ENCODE results near the gene CALR. TPM values are rescaled to one million over a fixed set of nuclear protein-coding genes. Genes with fewer than 3 reads are reported as not detected.
"Not testable (repeated sequence)": the region's sequence is repeated elsewhere in the genome, so short reads cannot be mapped to it uniquely, and the experiment has no call there.

CALR gene
- polyA plus RNA-seq, 1 of the 3 experiments (the other 2 are of a cell fraction) = 1,334 TPM

- H3K27me3 ChIP-seq (ENCODE audit: insufficient read depth) = no peaks in the 10 kb centered on the region
- no peak overlapping the region for H3K9ac ChIP-seq
- CTCF ChIA-PET = interaction anchor here (0.6 to 24.6 kb wide), 14 partner anchors 9 to 177 kb away, joined by 3 to 603 read pairs (median 4); partner anchors contain the start of genes DAND5, IER2 and STX10
- DNase-seq = peak; percentile 87
- no peaks in the 10 kb centered on the region for H3K9me2 ChIP-seq
- POLR2A ChIA-PET = interaction anchor here (1.0 to 2.5 kb wide), 8 partner anchors 10 to 188 kb away, joined by 3 to 17 read pairs (median 5); partner anchors contain the start of gene CALR
- no peak overlapping the region for H3K4me3 ChIP-seq (ENCODE audit: low read depth in 2 of 2, low read length in 1 of 2)
- peaks cover 3% of the 10 kb centered on the region for H3F3A ChIP-seq (replicated peaks; ENCODE audit: insufficient read depth)
- H3K9me3 ChIP-seq = no peaks in the 10 kb centered on the region
- no peaks in the 10 kb centered on the region for H3K79me2 ChIP-seq (ENCODE audit: insufficient read depth)
- H3K4me2 ChIP-seq = no peak overlapping the region
- peaks cover 0 to 21% of the 10 kb centered on the region in 2 experiments; a peak in 1 of 4 replicates for H3K4me1 ChIP-seq (ENCODE audit: control insufficient read depth in 1 of 2, insufficient read depth in 2 of 2, low read depth in 1 of 2, low read length in 1 of 2)
- H3K27ac ChIP-seq (ENCODE audit: low read depth in 2 of 2, low read length in 1 of 2) = peak overlapping the region in 1 of 2 experiments; percentile 92; a peak in 2 of 4 replicates
- TF ChIP-seq RCOR1 (IDR thresholded peaks at IDR 0.05; ENCODE audit: low read length) (peak; percentile 73), ELF1 (IDR thresholded peaks at IDR 0.05) (no peak), GATA2 (CRISPR knock-in tag; IDR thresholded peaks at IDR 0.05) (no peak), POLR2AphosphoS5 (IDR thresholded peaks at IDR 0.05; ENCODE audit: low read depth, low read length) (no peak), EP300 (IDR thresholded peaks at IDR 0.05; ENCODE audit: borderline replicate concordance in 1 of 2, low read depth in 1 of 2, low read length in 1 of 2) (peak in 1 of 2 experiments; percentile 89; a peak in 2 of 4 replicates), CHD2 (IDR thresholded peaks at IDR 0.05; ENCODE audit: low read length, partially characterized antibody) (peak; percentile 94), USF1 (IDR thresholded peaks at IDR 0.05; ENCODE audit: borderline replicate concordance, low read depth) (no peak), MXI1 (IDR thresholded peaks at IDR 0.05; ENCODE audit: low read depth, low read length) (peak; percentile 46; the same call in 1 of the 2 replicates), REST (IDR thresholded peaks at IDR 0.05; ENCODE audit: low read depth, low read length) (no peak), FOSL2 (IDR thresholded peaks at IDR 0.05; ENCODE audit: borderline replicate concordance, low read depth) (no peak), RFX5 (IDR thresholded peaks at IDR 0.05; ENCODE audit: low read length) (0 out of 2 replicates have a peak, but pooled peaks have one; percentile 29), FOXJ3 (CRISPR knock-in tag; IDR thresholded peaks at IDR 0.05) (no peak), SIN3A (IDR thresholded peaks at IDR 0.05; ENCODE audit: borderline replicate concordance, low read depth, low read length) (no peak)
- TF ChIP-seq, protein P1, sequence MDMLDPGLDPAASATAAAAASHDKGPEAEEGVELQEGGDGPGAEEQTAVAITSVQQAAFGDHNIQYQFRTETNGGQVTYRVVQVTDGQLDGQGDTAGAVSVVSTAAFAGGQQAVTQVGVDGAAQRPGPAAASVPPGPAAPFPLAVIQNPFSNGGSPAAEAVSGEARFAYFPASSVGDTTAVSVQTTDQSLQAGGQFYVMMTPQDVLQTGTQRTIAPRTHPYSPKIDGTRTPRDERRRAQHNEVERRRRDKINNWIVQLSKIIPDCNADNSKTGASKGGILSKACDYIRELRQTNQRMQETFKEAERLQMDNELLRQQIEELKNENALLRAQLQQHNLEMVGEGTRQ (IDR thresholded peaks at IDR 0.05; ENCODE audit: borderline replicate concordance, low read depth, low read length) = no peak
- TF ChIP-seq, protein P2, sequence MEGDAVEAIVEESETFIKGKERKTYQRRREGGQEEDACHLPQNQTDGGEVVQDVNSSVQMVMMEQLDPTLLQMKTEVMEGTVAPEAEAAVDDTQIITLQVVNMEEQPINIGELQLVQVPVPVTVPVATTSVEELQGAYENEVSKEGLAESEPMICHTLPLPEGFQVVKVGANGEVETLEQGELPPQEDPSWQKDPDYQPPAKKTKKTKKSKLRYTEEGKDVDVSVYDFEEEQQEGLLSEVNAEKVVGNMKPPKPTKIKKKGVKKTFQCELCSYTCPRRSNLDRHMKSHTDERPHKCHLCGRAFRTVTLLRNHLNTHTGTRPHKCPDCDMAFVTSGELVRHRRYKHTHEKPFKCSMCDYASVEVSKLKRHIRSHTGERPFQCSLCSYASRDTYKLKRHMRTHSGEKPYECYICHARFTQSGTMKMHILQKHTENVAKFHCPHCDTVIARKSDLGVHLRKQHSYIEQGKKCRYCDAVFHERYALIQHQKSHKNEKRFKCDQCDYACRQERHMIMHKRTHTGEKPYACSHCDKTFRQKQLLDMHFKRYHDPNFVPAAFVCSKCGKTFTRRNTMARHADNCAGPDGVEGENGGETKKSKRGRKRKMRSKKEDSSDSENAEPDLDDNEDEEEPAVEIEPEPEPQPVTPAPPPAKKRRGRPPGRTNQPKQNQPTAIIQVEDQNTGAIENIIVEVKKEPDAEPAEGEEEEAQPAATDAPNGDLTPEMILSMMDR (IDR thresholded peaks at IDR 0.05) = no peak
- 20% methylated on average over 1 of the region's 17 CpGs for WGBS (ENCODE audit: low lambda C conversion rate)
- H2AFZ ChIP-seq (ENCODE audit: low read depth) = no peak overlapping the region
- H3K36me3 ChIP-seq (replicated peaks in 1 of 2; ENCODE audit: control insufficient read depth in 1 of 2, insufficient read depth in 2 of 2, low read length in 1 of 2) = no peaks in the 10 kb centered on the region
- H4K20me1 ChIP-seq (ENCODE audit: insufficient read depth) = no peaks in the 10 kb centered on the region
Measured at GRCh38 chr19:12975221-12975741, 36.9 kb downstream of the CALR start.

DNA sequence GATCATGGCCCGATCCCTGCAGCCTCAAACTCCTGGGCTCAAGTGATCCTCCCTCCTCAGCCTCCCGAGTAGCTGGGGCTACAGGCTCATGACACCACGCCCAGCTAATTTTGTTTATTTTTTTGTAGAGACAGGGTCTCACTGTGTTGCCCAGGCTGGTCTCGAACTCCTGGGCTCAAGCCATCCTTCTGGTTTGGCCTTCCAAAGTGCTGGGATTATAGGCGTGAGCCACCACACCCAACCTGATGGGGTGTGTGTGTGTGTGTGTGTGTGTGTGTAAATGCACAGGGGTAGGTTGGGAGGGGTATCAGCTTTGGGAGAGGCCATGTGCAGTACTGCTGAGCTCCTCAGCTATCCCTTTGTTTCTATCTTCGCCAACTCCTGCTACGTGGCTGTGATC, 37.7 kb downstream of the CALR start:
- not testable (repeated sequence) for H3K9ac ChIP-seq; H3K79me2 ChIP-seq (ENCODE audit: insufficient read depth); H3K9me3 ChIP-seq; H3K4me3 ChIP-seq (ENCODE audit: low read depth in 2 of 2, low read length in 1 of 2); H3F3A ChIP-seq (replicated peaks; ENCODE audit: insufficient read depth); H3K36me3 ChIP-seq (replicated peaks in 1 of 2; ENCODE audit: control insufficient read depth in 1 of 2, insufficient read depth in 2 of 2, low read length in 1 of 2); H3K4me2 ChIP-seq; H3K9me2 ChIP-seq; H4K20me1 ChIP-seq (ENCODE audit: insufficient read depth); DNase-seq; H2AFZ ChIP-seq (ENCODE audit: low read depth); H3K27me3 ChIP-seq (ENCODE audit: insufficient read depth)
- H3K4me1 ChIP-seq (ENCODE audit: control insufficient read depth in 1 of 2, insufficient read depth in 2 of 2, low read depth in 1 of 2, low read length in 1 of 2) = peaks cover 0 to 21% of the 10 kb centered on the region in 2 experiments; a peak in 1 of 4 replicates
- 88% methylated on average over 7 of the region's 7 CpGs for WGBS (ENCODE audit: low lambda C conversion rate)
- ChIA-PET CTCF (interaction anchor here (0.7 to 24.6 kb wide), 14 partner anchors 9 to 176 kb away, joined by 3 to 603 read pairs (median 9); partner anchors contain the start of gene DAND5), POLR2A (interaction anchor here (0.6 to 2.9 kb wide), 10 partner anchors 11 to 750 kb away, joined by 3 to 17 read pairs (median 5); partner anchors contain the start of gene CALR)
- peak overlapping the region in 1 of 2 experiments; percentile 92; a peak in 2 of 4 replicates for H3K27ac ChIP-seq (ENCODE audit: low read depth in 2 of 2, low read length in 1 of 2)

All from SK-N-SH (cell line).